HepG2 (cell line): ENCODE data around the gene COL9A2. TPM values are rescaled to one million over a fixed set of nuclear protein-coding genes. Genes with fewer than 3 reads are reported as not detected.

Source experiments
- CEBPB ChIP-seq: IDR thresholded peaks from 2 replicates; pipeline ENCODE4 v1.6.1; 2011; ENCODE audit warnings: low read depth, low read length, improper control_type of control experiment, borderline replicate concordance
- GABPA ChIP-seq, 2 experiments: IDR thresholded peaks; 2 replicates each; pipeline ENCODE4 v1.6.1; 2011 to 2016; ENCODE audit warnings: low read depth in 2 of 2, low read length in 1 of 2, missing biosample characterization in 1 of 2, missing genetic modification characterization in 1 of 2
- HNF4A ChIP-seq: sonication (generic); formaldehyde crosslinking; IDR thresholded peaks from 2 replicates; pipeline ENCODE4 v1.4.0; 2020; ENCODE audit warnings: missing genetic modification reagents
- HNRNPK ChIP-seq: fragments of 200-400 bp; formaldehyde crosslinking; IDR thresholded peaks from 2 replicates; pipeline ENCODE4 v1.6.1; 2018; ENCODE audit warnings: low read length, low read depth, moderate library complexity, mild to moderate bottlenecking; ENCODE audit not compliant: poor library complexity, severe bottlenecking
- IRF1 ChIP-seq: sonication (generic); formaldehyde crosslinking; IDR thresholded peaks from 2 replicates; pipeline ENCODE4 v1.4.0; 2020; ENCODE audit warnings: low read depth, mild to moderate bottlenecking, missing genetic modification reagents
- PAWR ChIP-seq: sonication (generic); formaldehyde crosslinking; IDR thresholded peaks from 2 replicates; pipeline ENCODE4 v1.4.0; 2020; ENCODE audit warnings: missing genetic modification reagents, mild to moderate bottlenecking, borderline replicate concordance
- POLR2AphosphoS2 ChIP-seq: IDR thresholded peaks from 2 replicates; pipeline ENCODE4 v1.6.1; 2011; ENCODE audit warnings: low read depth, low read length, improper control_type of control experiment
- RBFOX2 ChIP-seq: fragments of 200-400 bp; formaldehyde crosslinking; IDR thresholded peaks from 2 replicates; pipeline ENCODE4 v1.6.1; 2017; ENCODE audit warnings: low read depth, mild to moderate bottlenecking, low read length
- SIN3A ChIP-seq: IDR thresholded peaks from 2 replicates; pipeline ENCODE4 v1.6.1; 2011; ENCODE audit warnings: low read depth, mild to moderate bottlenecking, control low read depth, low read length, borderline replicate concordance
- XRCC5 ChIP-seq: fragments of 200-400 bp; formaldehyde crosslinking; optimal IDR thresholded peaks from 2 replicates; pipeline ENCODE3; 2017; ENCODE audit warnings: mild to moderate bottlenecking, low read length
- ZNF225 ChIP-seq: sonication (generic); formaldehyde crosslinking; IDR thresholded peaks from 2 replicates; pipeline ENCODE4 v1.4.0; 2020; ENCODE audit warnings: mild to moderate bottlenecking, missing genetic modification reagents
- ZNF468 ChIP-seq: sonication (generic); formaldehyde crosslinking; IDR thresholded peaks from 2 replicates; pipeline ENCODE4 v1.8.0; 2022; ENCODE audit warnings: mild to moderate bottlenecking, moderate library complexity, missing genetic modification reagents
- ZNF563 ChIP-seq: sonication (generic); formaldehyde crosslinking; IDR thresholded peaks from 2 replicates; pipeline ENCODE4 v1.8.0; 2022; ENCODE audit warnings: mild to moderate bottlenecking, moderate library complexity, missing genetic modification reagents
- ZNF605 ChIP-seq: sonication (generic); formaldehyde crosslinking; IDR thresholded peaks from 2 replicates; pipeline ENCODE4 v1.8.0; 2022; ENCODE audit warnings: mild to moderate bottlenecking, missing genetic modification reagents
- ZNF878 ChIP-seq: sonication (generic); formaldehyde crosslinking; IDR thresholded peaks from 2 replicates; pipeline ENCODE4 v1.8.1; 2023; ENCODE audit warnings: mild to moderate bottlenecking, missing genetic modification reagents, moderate library complexity
- polyA plus RNA-seq, 8 experiments: library from polyadenylated mRNA; depleted of rRNA in 3 of 8; stranded (reverse) in 7 of 8; unstranded in 1 of 8; fragments of >200 nt; fragmentation: Illumina TruSeq in 4 of 8; extraction: Trizol in 4 of 8; gene quantifications; 2 replicates each; pipeline versions ENCODE4 v1.2.1 to v1.2.3, GENCODE V29; 2011 to 2016; ENCODE audit warnings: low read depth in 4 of 8, missing spikeins in 1 of 8, mixed read lengths in 1 of 8; ENCODE audit not compliant: insufficient read depth in 1 of 8
- total RNA-seq, 5 experiments: library from RNA; depleted of rRNA; stranded (reverse); fragments of >200 nt; fragmentation: Illumina TruSeq; extraction: Trizol; gene quantifications; 2 replicates each; pipeline ENCODE4 v1.2.3, GENCODE V29; 2016; ENCODE audit warnings: low read depth in 1 of 5
- TF ChIP-seq, protein P1 (sequence below): sonication (generic); formaldehyde crosslinking; IDR thresholded peaks from 2 replicates; pipeline ENCODE4 v1.5.1; 2020; ENCODE audit warnings: missing genetic modification reagents, mild to moderate bottlenecking, borderline replicate concordance
- TF ChIP-seq, protein P2 (sequence below): sonication (generic); formaldehyde crosslinking; IDR thresholded peaks from 2 replicates; pipeline ENCODE4 v1.4.0; 2020; ENCODE audit warnings: missing genetic modification reagents, borderline replicate concordance
- TF ChIP-seq, protein P3 (sequence below): IDR thresholded peaks from 2 replicates; pipeline ENCODE4 v1.6.1; 2016
- TF ChIP-seq, protein P4 (sequence below): sonication (generic); formaldehyde crosslinking; IDR thresholded peaks from 2 replicates; pipeline ENCODE4 v1.5.0; 2020; ENCODE audit warnings: missing genetic modification reagents

Gene COL9A2
- total and polyA plus RNA-seq, 2 of the 13 experiments (the other 11 are each of a cell fraction or from before 2014, with no cell fraction given), result 20.2 to 26.9 TPM

DNA sequence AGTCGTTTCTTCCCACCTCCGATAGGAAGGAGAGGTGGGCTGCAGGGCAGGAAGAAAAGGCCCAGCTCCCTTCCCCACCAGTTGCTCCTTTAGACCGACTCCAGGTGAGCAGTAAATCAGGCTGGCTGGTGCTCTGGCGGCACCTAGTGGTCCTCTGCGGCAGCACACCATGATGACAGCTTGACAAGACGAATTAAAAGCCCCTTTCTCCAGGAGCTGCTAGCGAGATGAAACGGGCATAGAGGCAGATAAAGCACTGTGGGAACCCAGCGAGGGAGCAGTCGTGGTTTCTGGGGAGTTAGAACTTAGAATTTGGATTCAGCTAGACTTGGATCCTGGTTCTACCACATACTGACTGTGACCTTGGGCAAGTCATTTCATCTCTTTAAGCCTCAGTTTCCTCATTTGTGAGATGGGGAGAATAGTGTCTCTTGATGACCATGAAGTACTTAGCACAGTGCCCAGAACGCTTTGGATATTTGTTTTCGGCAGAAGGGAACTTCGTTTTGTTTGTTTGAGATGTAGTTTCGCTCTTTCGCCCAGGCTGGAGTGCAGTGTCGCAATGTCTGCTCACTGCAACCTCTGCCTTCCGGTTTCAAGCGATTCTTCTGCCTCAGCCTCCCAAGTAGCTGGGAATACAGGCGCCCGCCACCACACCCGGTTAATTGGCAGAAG, 21.8 kb upstream of the COL9A2 start (continued):
- TF ChIP-seq, protein P1, sequence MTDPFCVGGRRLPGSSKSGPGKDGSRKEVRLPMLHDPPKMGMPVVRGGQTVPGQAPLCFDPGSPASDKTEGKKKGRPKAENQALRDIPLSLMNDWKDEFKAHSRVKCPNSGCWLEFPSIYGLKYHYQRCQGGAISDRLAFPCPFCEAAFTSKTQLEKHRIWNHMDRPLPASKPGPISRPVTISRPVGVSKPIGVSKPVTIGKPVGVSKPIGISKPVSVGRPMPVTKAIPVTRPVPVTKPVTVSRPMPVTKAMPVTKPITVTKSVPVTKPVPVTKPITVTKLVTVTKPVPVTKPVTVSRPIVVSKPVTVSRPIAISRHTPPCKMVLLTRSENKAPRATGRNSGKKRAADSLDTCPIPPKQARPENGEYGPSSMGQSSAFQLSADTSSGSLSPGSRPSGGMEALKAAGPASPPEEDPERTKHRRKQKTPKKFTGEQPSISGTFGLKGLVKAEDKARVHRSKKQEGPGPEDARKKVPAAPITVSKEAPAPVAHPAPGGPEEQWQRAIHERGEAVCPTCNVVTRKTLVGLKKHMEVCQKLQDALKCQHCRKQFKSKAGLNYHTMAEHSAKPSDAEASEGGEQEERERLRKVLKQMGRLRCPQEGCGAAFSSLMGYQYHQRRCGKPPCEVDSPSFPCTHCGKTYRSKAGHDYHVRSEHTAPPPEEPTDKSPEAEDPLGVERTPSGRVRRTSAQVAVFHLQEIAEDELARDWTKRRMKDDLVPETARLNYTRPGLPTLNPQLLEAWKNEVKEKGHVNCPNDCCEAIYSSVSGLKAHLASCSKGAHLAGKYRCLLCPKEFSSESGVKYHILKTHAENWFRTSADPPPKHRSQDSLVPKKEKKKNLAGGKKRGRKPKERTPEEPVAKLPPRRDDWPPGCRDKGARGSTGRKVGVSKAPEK (CRISPR knock-in tag), result no peak
- TF ChIP-seq XRCC5 (peak; percentile 46), SIN3A (no peak), ZNF605 (CRISPR knock-in tag) (no peak), IRF1 (no peak), HNRNPK (no peak), PAWR (CRISPR knock-in tag) (no peak), RBFOX2 (no peak), GABPA (IDR thresholded peaks at IDR 0.05; ENCODE audit: low read depth, low read length) (no peak), GABPA (CRISPR knock-in tag; IDR thresholded peaks at IDR 0.05; ENCODE audit: low read depth) (peak; percentile 50), POLR2AphosphoS2 (no peak), ZNF563 (CRISPR knock-in tag) (no peak), HNF4A (0 out of 2 replicates have a peak, but pooled peaks have one; percentile 7), ZNF878 (CRISPR knock-in tag) (no peak), CEBPB (peak; percentile 86), ZNF225 (CRISPR knock-in tag) (no peak), ZNF468 (CRISPR knock-in tag) (no peak)
- TF ChIP-seq, protein P2, sequence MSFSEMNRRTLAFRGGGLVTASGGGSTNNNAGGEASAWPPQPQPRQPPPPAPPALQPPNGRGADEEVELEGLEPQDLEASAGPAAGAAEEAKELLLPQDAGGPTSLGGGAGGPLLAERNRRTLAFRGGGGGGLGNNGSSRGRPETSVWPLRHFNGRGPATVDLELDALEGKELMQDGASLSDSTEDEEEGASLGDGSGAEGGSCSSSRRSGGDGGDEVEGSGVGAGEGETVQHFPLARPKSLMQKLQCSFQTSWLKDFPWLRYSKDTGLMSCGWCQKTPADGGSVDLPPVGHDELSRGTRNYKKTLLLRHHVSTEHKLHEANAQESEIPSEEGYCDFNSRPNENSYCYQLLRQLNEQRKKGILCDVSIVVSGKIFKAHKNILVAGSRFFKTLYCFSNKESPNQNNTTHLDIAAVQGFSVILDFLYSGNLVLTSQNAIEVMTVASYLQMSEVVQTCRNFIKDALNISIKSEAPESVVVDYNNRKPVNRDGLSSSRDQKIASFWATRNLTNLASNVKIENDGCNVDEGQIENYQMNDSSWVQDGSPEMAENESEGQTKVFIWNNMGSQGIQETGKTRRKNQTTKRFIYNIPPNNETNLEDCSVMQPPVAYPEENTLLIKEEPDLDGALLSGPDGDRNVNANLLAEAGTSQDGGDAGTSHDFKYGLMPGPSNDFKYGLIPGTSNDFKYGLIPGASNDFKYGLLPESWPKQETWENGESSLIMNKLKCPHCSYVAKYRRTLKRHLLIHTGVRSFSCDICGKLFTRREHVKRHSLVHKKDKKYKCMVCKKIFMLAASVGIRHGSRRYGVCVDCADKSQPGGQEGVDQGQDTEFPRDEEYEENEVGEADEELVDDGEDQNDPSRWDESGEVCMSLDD, result no peak
- TF ChIP-seq, protein P3, sequence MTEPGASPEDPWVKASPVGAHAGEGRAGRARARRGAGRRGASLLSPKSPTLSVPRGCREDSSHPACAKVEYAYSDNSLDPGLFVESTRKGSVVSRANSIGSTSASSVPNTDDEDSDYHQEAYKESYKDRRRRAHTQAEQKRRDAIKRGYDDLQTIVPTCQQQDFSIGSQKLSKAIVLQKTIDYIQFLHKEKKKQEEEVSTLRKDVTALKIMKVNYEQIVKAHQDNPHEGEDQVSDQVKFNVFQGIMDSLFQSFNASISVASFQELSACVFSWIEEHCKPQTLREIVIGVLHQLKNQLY, result 0 out of 2 replicates have a peak, but pooled peaks have one; percentile 32
- TF ChIP-seq, protein P4, sequence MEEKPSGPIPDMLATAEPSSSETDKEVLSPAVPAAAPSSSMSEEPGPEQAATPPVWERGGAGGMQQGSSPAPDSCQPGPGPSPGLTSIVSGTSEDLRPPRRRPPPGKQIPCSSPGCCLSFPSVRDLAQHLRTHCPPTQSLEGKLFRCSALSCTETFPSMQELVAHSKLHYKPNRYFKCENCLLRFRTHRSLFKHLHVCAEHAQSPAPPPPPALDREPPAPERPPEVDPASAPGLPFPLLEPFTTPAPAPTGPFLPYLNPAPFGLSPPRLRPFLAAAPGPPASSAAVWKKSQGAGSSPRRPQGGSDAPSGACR (CRISPR knock-in tag), result 0 out of 2 replicates have a peak, but pooled peaks have one; percentile 24
